ENCODE measurements around the gene MAP3K5. TPM values are rescaled to one million over a fixed set of nuclear protein-coding genes. Genes with fewer than 3 reads are reported as not detected.

Gene MAP3K5
- total RNA-seq, 1 donor from 2014 or later: 31.2 TPM

GRCh38 chr6:136738692-136739057 lies 53.6 kb downstream of the MAP3K5 start:
- no peak for DNase-seq (ENCODE audit: extremely low spot score in 2 of 2)
- Histone ChIP-seq H3K27me3 (no peaks in the 10 kb centered on the region), H3K9me3 (no peaks in the 10 kb centered on the region), H3K27ac (no peak overlapping the region), H3K36me3 (no peaks in the 10 kb centered on the region), H3K4me1 (peaks cover 22% of the 10 kb centered on the region), H3K4me3 (no peak overlapping the region)
- intact Hi-C loops (cut with DNase I): no loop called here
- TF ChIP-seq CTCF (IDR thresholded peaks at IDR 0.05): no peak
- no peak for TF ChIP-seq POLR2AphosphoS5 (IDR thresholded peaks at IDR 0.05; ENCODE audit: insufficient read depth in 1 of 2, low read depth in 1 of 2)
- no peak for TF ChIP-seq POLR2A (IDR thresholded peaks at IDR 0.05)

GRCh38 chr6:136737871-136738691 lies 54.2 kb downstream of the MAP3K5 start:
- intact Hi-C loops (cut with DNase I): no loop called here
- no peak overlapping the region for H3K27ac ChIP-seq
- no peaks in the 10 kb centered on the region for H3K36me3 ChIP-seq
- no peaks in the 10 kb centered on the region for H3K27me3 ChIP-seq
- H3K4me3 ChIP-seq: no peak overlapping the region
- no peaks in the 10 kb centered on the region for H3K9me3 ChIP-seq
- no peak for DNase-seq (ENCODE audit: extremely low spot score in 2 of 2)
- TF ChIP-seq POLR2AphosphoS5 (IDR thresholded peaks at IDR 0.05; ENCODE audit: insufficient read depth in 1 of 2, low read depth in 1 of 2) (no peak), POLR2A (IDR thresholded peaks at IDR 0.05) (no peak), CTCF (IDR thresholded peaks at IDR 0.05) (no peak)
- H3K4me1 ChIP-seq: peaks cover 22% of the 10 kb centered on the region

- Histone ChIP-seq H3K27ac (no peak overlapping the region), H3K36me3 (no peaks in the 10 kb centered on the region), H3K27me3 (no peaks in the 10 kb centered on the region), H3K9me3 (no peaks in the 10 kb centered on the region), H3K4me3 (no peak overlapping the region), H3K4me1 (peaks cover 22% of the 10 kb centered on the region)
- TF ChIP-seq POLR2A (IDR thresholded peaks at IDR 0.05) (no peak), POLR2AphosphoS5 (IDR thresholded peaks at IDR 0.05; ENCODE audit: insufficient read depth in 1 of 2, low read depth in 1 of 2) (no peak), CTCF (IDR thresholded peaks at IDR 0.05) (no peak)
- intact Hi-C loops (cut with DNase I): no loop called here
- DNase-seq (ENCODE audit: extremely low spot score in 2 of 2): no peak
Observed at GRCh38 chr6:136737374-136737844, 54.9 kb downstream of the MAP3K5 start.

- Histone ChIP-seq H3K4me1 (peaks cover 22% of the 10 kb centered on the region), H3K27ac (no peak overlapping the region), H3K36me3 (no peaks in the 10 kb centered on the region), H3K27me3 (no peaks in the 10 kb centered on the region), H3K4me3 (no peak overlapping the region), H3K9me3 (no peaks in the 10 kb centered on the region)
- intact Hi-C loops (cut with DNase I): no loop called here
- no peak for DNase-seq (ENCODE audit: extremely low spot score in 2 of 2)
- no peak for TF ChIP-seq POLR2A (IDR thresholded peaks at IDR 0.05)
- TF ChIP-seq POLR2AphosphoS5 (IDR thresholded peaks at IDR 0.05; ENCODE audit: insufficient read depth in 1 of 2, low read depth in 1 of 2): no peak
- TF ChIP-seq CTCF (IDR thresholded peaks at IDR 0.05): no peak
Observed at GRCh38 chr6:136736281-136736960, 55.9 kb downstream of the MAP3K5 start.

GRCh38 chr6:136734977-136735376 lies 57.3 kb downstream of the MAP3K5 start:
- no peak for DNase-seq (ENCODE audit: extremely low spot score in 2 of 2)
- H3K27ac ChIP-seq: no peak overlapping the region

More at GRCh38 chr6:136734977-136735376, 57.3 kb downstream of the MAP3K5 start:
- Histone ChIP-seq H3K27me3 (no peaks in the 10 kb centered on the region), H3K36me3 (no peaks in the 10 kb centered on the region), H3K4me3 (no peak overlapping the region), H3K4me1 (peaks cover 13% of the 10 kb centered on the region), H3K9me3 (no peaks in the 10 kb centered on the region)
- intact Hi-C loops (cut with DNase I): no loop called here
- TF ChIP-seq POLR2A (IDR thresholded peaks at IDR 0.05) (no peak), POLR2AphosphoS5 (IDR thresholded peaks at IDR 0.05; ENCODE audit: insufficient read depth in 1 of 2, low read depth in 1 of 2) (no peak), CTCF (IDR thresholded peaks at IDR 0.05) (no peak)

All from vagina (tissue), 2 donors.